HepG2 (cell line): ENCODE measurements around the gene PCGF2. TPM values are rescaled to one million over a fixed set of nuclear protein-coding genes. Genes with fewer than 3 reads are reported as not detected.

Experiments used
- DMAP1 ChIP-seq: IDR thresholded peaks from 2 replicates; pipeline ENCODE4 v1.6.1; 2016
- ETV6 ChIP-seq: sonication (generic); formaldehyde crosslinking; conservative IDR thresholded peaks from 2 replicates; pipeline ENCODE4 v1.4.0; 2020; ENCODE audit warnings: missing genetic modification reagents
- FOXJ3 ChIP-seq: sonication (generic); formaldehyde crosslinking; IDR thresholded peaks from 2 replicates; pipeline ENCODE4 v1.4.0; 2020; ENCODE audit warnings: missing genetic modification reagents, mild to moderate bottlenecking, borderline replicate concordance
- GMEB1 ChIP-seq: sonication (generic); formaldehyde crosslinking; IDR thresholded peaks from 2 replicates; pipeline ENCODE4 v1.5.1; 2020; ENCODE audit warnings: missing genetic modification reagents, mild to moderate bottlenecking, borderline replicate concordance
- GPN1 ChIP-seq: sonication (generic); formaldehyde crosslinking; IDR thresholded peaks from 2 replicates; pipeline ENCODE4 v1.5.1; 2020; ENCODE audit warnings: missing genetic modification reagents, borderline replicate concordance
- PRPF4 ChIP-seq: fragments of 200-400 bp; formaldehyde crosslinking; IDR thresholded peaks from 2 replicates; pipeline ENCODE4 v1.6.1; 2016; ENCODE audit warnings: low read length, low read depth; ENCODE audit not compliant: poor library complexity, severe bottlenecking
- SIX1 ChIP-seq: sonication (generic); formaldehyde crosslinking; IDR thresholded peaks from 2 replicates; pipeline ENCODE4 v1.4.0; 2020; ENCODE audit warnings: missing genetic modification reagents, borderline replicate concordance
- SP5 ChIP-seq: IDR thresholded peaks from 2 replicates; pipeline ENCODE4 v1.6.1; 2016; ENCODE audit warnings: low read depth, borderline replicate concordance
- U2AF2 ChIP-seq: fragments of 200-400 bp; formaldehyde crosslinking; IDR thresholded peaks from 2 replicates; pipeline ENCODE4 v1.6.1; 2017; ENCODE audit warnings: low read depth, mild to moderate bottlenecking, low read length
- ZFP91 ChIP-seq: sonication (generic); formaldehyde crosslinking; IDR thresholded peaks from 2 replicates; pipeline ENCODE4 v1.9.0; 2022; ENCODE audit warnings: missing genetic modification reagents, mild to moderate bottlenecking, borderline replicate concordance
- ZNF280D ChIP-seq: sonication (generic); formaldehyde crosslinking; IDR thresholded peaks from 2 replicates; pipeline ENCODE4 v1.5.1; 2020; ENCODE audit warnings: mild to moderate bottlenecking, missing genetic modification reagents
- ZNF292 ChIP-seq: sonication (generic); formaldehyde crosslinking; IDR thresholded peaks from 2 replicates; pipeline ENCODE4 v1.8.1; 2022; ENCODE audit warnings: mild to moderate bottlenecking, low read depth, missing genetic modification reagents, borderline replicate concordance
- ZNF296 ChIP-seq: sonication (generic); formaldehyde crosslinking; conservative IDR thresholded peaks from 2 replicates; pipeline ENCODE4 v1.5.0; 2020; ENCODE audit warnings: mild to moderate bottlenecking, missing genetic modification reagents
- ZNF569 ChIP-seq: sonication (generic); formaldehyde crosslinking; IDR thresholded peaks from 2 replicates; pipeline ENCODE4 v1.5.0; 2020; ENCODE audit warnings: mild to moderate bottlenecking, missing genetic modification reagents, moderate library complexity, borderline replicate concordance
- ZNF614 ChIP-seq: IDR thresholded peaks from 2 replicates; pipeline ENCODE4 v1.6.1; 2018; ENCODE audit warnings: missing biosample characterization, missing genetic modification reagents, inconsistent platforms, borderline replicate concordance
- polyA plus RNA-seq, 8 experiments: library from polyadenylated mRNA; depleted of rRNA in 3 of 8; stranded (reverse) in 7 of 8; unstranded in 1 of 8; fragments of >200 nt; fragmentation: Illumina TruSeq in 4 of 8; extraction: Trizol in 4 of 8; gene quantifications; 2 replicates each; pipeline versions ENCODE4 v1.2.1 to v1.2.3, GENCODE V29; 2011 to 2016; ENCODE audit warnings: low read depth in 4 of 8, missing spikeins in 1 of 8, mixed read lengths in 1 of 8; ENCODE audit not compliant: insufficient read depth in 1 of 8
- total RNA-seq, 5 experiments: library from RNA; depleted of rRNA; stranded (reverse); fragments of >200 nt; fragmentation: Illumina TruSeq; extraction: Trizol; gene quantifications; 2 replicates each; pipeline ENCODE4 v1.2.3, GENCODE V29; 2016; ENCODE audit warnings: low read depth in 1 of 5

Gene PCGF2
- total and polyA plus RNA-seq, 2 of the 13 experiments (the other 11 are each of a cell fraction or from before 2014, with no cell fraction given) = 11.6 to 29.4 TPM

GRCh38 chr17:38746004-38746848 lies 1.9 kb downstream of the PCGF2 start (continued):
- peak; percentile 63; the same call in 1 of the 2 replicates for TF ChIP-seq ZNF280D (CRISPR knock-in tag)
- TF ChIP-seq ZFP91 (CRISPR knock-in tag) = peak; percentile 41
- no peak for TF ChIP-seq GPN1 (CRISPR knock-in tag)
- TF ChIP-seq GMEB1 (CRISPR knock-in tag) = peak; percentile 52; the same call in 1 of the 2 replicates
- peak; percentile 93 for TF ChIP-seq ZNF614
- peak; percentile 70; the same call in 1 of the 2 replicates for TF ChIP-seq FOXJ3 (CRISPR knock-in tag)
- peak; percentile 75 for TF ChIP-seq DMAP1
- TF ChIP-seq ZNF296 (CRISPR knock-in tag) = no peak
- TF ChIP-seq ZNF292 = no peak
- peak; percentile 96; the same call in 1 of the 2 replicates for TF ChIP-seq U2AF2
- TF ChIP-seq PRPF4 = no peak
- TF ChIP-seq ETV6 (CRISPR knock-in tag) = 0 out of 2 replicates have a peak, but pooled peaks have one; percentile 26
- TF ChIP-seq SIX1 = peak; percentile 31; the same call in 1 of the 2 replicates
- TF ChIP-seq ZNF569 (CRISPR knock-in tag) = no peak
- TF ChIP-seq SP5 = no peak
